HCEC 1CT (cell line): Measurements from ENCODE around the gene MRPL1.

Source experiments
- DNase-seq: peaks from one replicate; pipeline ENCODE4 v3.0.0-alpha.2; 2017

Gene MRPL1

DNA sequence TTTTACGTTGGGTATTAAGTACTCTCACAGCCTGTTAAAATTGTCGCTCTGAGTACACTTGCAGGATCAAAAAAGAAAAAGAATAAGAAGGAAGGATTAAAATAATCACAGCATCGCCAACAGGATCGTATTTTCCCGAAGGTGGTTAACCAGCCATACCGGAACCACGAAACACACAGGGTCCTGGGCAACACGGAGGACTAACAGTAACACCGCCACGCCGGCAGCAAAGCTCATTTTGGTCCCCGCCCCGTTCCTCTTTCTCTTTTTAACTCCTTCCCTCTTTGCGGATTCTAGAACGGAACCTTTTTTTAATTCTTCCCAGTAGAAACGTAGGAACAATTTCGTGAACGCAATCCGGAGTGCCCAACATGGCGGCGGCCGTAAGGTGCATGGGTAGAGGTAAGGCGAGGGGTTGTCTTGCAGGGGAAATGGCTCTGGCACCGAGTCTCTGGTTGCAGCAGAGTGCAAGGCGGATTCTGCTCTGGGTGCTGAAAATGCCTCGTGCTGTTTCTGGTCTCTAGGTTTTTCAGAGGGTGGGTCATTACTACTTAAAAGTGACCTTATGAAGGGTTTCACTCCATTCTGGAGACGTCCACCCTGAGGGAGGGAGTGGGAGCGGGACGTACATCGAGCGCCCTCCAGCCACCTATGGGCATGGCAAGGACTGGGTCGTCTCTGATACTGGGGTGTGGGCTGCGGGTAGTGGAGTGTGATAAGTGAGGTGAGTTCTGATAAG lies at the start of gene MRPL1:
MRPL1 (plus strand) TSS at position 353 of the 739 bp plus-strand sequence; CDS start at position 372, 19 bp downstream.
- DNase-seq: peak; percentile 87

DNA sequence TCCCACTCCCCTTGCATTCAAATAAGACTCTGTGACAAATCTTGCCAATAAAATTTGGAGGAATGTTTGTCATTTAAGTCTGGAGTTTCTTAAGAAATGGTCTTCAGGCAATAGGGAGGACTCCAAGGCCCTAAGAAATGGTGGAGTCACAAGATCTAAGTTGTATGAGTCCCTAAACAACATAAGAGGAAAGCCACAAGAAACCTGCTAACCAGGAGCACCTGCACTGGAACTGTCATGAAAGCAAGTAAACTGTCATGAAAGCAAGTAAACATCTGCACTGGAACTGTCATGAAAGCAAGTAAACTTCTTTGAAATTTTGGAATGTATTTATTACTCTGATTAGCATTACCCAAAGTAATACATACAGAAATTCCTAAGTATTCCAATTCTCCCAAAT lies 47.0 kb upstream of the MRPL1 start:
- no peak for DNase-seq

DNA sequence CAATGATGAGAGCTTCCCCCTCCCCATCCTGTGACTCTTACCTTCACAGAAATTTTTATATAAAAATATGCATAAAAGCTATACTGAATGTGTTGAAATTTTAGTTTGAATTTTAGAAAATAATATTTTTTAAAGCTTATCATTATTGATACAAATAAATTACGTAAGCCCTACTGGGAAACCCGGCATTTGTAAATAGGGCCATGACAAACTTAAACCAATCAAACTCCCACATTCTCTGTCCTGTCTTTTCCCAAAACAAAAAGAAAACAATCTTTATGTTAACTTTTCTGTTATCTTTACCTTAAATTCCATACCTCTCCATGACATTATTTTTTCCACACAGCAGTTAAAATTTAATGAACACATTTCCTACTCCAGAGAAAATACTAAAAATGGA lies 46.1 kb upstream of the MRPL1 start:
- DNase-seq: no peak

DNA sequence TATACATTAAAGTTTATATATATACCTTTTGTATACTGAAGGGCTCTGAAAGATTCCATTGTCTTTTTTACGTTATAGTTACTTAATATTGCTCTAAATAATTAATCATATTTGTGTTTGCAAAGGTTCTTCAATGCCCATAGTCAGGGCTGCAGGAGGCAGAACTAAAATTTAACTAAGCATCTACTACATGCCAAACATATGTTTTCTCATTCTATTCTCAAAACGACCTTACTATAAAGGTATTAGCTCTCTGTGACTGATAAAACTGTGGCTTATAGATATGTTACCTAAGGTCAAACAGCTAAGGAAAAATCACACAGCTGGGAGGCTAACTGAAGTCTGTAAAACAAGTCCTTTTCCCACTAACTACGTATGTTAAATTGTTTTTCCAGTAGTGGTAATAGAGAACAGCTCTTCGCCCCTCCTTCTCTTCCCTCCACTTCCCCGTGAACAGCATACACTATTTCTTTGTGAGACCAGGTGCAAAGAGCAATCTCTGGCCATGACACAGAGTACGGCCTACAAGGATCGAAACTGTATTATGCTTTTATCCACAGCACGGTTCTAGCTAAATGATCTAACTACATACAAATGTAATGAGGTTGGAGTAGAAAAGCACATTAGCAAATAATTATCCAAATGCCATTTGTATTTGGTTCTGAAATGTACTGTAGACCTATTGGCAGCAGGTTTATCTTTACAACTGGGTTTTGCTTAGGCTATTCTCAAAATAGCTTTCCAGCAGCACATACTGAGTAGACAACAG lies 45.1 kb upstream of the MRPL1 start:
- no peak for DNase-seq

DNA sequence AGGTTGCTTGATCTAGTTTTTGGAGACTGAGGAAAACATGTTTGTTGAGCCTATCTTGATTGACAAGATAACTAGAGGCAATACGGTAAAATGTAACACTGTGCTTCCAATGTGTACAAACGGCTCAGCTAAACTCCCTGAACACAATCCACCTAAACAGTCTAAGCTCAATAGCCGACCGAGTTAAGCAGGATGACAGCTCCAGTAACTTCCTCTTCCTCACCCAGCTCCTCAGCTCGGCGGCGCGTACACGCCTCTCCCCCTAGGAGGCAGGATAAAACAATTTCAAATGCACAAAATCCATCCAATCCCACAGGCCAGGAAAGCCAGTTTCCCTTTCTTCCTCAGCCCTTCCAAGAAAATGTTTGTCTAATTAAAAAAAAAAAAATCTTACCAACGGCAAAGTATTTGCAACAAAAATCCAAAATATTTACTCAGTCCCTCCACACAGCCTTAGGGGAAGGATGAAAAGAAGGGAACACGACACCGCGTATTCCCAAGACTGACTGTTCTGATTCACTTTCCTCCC lies 44.5 kb upstream of the MRPL1 start:
- DNase-seq: peak; percentile 75

DNA sequence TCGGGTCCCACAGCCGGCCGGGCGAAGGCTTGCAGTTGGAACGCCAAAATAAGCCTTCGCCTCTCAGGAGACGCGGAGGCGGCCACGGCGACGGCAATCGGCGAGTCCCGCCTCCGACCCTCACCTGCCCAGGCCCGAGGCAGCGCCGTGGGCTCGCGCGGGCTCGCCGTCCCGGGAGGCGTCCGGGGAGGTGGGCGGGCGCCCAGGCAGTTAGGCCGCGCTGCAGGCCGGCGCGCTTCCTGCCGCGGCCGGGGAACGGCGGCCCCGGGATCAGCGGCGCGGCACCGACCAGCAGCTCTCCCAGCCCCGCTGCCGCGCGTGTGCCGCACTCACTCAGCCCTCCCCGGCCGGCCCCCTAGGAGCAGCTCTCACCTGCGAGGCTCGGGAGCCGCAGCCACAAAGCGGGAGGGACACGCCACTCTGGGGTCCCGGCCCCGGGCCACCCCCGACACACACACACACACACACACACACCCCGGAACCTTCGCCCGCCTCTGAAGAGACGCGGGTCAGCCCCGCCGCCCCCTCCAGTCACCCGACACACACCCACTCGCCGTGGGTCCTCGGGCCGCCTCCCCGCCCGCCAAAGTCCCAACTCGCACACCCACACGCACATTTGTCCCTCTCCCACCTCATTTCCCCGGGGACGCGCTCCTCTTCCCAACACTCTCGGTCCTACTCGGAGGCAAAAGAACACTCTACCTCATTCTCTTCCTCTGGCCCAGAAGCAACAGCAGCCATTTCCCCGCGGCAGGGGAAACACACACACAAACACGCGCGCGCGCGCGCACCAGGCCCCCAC lies 43.8 kb upstream of the MRPL1 start, which contains the start of gene CNOT6L:
CNOT6L (minus strand) TSS at position 767 of the 802 bp plus-strand sequence; CDS start at position 707, 60 bp downstream.
- peak; percentile 32 for DNase-seq

DNA sequence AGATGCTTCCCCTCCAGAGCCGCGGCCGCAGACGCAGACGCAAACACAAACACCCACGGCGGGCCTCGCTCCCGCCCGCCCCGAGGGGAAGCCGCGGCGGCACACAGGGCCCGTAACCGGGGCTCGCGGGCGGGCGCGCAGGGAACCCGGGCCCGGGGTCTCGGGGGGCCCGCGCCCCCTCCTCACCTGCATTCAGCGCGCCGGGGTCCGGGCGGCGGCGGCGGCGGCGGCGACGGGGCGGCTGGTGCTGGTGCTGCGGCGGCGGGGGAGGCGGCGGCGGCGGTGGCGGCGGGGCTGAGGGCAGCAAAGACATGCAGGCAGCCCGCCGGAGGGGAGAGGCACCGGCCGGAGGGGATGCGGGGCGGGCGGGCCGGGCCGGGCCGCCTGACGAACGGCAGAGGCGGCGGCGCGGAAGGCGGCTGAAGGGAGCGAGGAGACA lies 43.2 kb upstream of the MRPL1 start:
- DNase-seq: no peak

DNA sequence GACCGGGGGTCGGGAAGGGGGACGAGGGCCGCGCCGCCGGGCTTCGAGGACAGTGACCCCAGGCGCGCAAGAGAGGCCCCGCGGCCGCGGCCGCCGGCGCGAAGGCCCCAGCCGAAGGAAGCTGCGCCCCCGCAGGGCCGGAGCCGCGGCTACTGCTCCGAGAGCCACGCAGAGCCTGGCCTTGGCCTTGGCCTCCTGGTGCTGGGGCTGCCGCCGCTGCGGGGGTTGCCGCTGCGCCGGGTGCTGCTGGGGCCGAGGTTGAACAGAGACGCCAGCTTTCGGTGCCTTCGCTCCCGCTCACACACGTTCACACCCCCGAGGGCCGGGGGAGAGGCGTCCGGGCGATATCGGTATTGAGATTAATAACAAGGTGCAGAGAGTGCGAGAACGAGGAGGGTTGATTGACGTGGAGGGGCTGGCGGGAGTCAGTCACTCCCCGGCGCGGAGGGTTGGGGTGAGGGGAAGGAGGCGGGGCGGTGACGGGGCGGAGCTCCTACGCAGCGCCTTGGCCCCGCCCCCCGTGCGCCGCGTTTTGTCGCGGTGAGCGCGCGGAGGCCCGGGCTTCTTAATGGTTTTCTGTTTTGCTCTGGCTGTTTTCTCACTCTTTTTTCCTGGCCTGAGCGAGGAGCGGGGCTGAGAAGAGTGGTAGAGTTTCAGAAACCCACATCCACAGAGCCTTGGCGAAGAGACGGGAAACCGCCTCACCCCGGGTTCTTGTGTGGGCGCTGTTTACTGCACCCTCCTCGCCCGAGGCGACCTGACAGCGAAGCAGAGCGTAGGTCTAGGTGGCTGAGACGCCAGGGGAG lies 42.6 kb upstream of the MRPL1 start:
- peak; percentile 65 for DNase-seq

DNA sequence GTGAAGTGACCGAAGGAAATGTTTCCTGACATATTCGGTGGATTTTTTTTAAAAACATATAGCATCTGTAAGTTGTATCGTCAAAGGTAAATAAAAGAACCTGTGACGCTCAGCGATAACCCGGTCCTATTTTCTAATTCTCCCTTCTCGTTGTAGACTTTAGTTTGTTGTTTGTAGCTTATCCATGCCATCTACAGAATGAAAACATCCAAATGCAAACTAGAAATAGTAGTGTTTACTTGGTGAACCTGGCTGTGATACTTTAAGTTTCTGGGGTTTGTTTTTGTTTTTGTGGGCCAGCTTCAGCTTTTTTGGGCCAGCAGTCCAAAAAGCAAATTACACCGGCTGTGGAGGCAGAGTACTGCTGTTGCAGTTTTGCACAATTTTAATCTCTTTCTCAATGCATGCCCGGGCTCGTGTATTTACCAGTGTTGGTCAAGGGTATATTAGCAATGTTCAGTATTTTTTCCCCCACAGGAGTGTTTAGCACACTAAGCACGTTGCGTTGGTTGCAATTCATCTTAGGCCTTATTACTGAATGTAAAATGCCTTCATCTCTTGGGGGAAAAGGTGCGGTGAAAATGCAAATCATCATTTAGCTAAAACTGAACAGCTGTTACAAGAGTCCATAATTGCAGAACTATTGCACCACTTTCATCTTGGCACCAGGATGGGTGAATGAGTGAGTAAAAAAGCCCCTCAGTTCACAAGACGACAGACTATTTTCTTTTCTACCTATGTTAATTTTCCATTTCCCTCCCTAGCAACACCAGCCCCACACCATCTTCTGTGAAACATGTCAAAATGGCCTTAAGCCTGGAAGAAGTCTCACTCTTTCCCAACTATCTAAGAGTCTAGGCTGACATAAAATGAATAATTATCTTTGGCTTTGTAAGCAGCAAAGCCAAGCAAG lies 41.7 kb upstream of the MRPL1 start:
- no peak for DNase-seq

DNA sequence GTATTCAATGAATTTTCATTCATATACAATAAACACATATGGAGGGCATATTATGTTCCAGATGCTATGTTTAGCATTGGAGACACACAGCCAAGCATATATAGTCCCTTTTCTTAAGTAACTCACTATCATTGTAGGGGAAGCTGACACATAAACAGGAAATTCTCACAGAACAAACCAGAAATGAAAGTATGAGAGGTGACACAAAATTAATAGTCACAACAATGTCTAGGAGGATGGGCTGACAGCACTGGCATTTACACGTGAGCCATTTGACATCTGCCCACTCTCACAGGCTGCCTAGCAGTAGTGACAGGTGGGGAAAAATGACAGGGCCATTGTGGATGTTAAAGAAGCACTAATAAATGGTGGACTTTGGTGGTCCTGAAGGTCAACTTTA lies 40.9 kb upstream of the MRPL1 start:
- no peak for DNase-seq

DNA sequence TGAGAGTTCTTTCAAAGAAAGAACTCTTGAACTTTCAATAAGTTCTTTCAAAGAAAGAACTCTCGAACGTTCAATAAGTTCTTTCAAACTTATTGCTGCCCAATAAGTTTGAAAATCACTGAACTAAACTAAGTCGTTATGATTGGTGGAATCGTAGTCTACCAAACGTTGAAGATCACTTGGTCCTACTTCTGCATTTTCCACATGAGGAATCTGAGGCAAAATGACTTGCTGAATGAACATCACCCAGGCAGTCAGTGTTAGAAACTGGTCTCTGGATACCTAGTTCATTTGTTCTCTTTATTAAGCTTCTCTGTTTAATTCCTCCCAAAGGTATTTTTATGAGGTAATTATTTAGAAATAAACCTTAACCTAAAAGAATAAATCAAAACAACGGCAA lies 36.4 kb upstream of the MRPL1 start:
- no peak for DNase-seq

DNA sequence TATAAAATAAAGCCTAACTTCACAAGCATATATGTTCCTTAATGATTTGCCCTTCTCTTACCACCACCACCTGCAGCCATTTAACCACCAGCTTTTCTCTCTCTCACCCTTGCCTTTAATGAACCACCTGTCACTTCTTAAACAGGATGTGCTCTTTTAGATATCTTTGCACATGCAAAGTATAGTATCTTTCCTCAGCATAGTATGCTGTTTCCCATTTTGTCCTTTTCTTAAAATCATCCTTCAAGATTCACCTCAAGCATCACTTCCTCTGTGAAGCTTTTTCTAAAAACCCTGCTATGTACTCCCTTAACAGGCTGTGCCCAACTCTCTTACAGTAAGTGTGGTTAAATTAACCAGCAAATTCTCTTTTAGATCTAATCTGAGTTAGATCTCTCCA lies 35.3 kb upstream of the MRPL1 start:
- no peak for DNase-seq

DNA sequence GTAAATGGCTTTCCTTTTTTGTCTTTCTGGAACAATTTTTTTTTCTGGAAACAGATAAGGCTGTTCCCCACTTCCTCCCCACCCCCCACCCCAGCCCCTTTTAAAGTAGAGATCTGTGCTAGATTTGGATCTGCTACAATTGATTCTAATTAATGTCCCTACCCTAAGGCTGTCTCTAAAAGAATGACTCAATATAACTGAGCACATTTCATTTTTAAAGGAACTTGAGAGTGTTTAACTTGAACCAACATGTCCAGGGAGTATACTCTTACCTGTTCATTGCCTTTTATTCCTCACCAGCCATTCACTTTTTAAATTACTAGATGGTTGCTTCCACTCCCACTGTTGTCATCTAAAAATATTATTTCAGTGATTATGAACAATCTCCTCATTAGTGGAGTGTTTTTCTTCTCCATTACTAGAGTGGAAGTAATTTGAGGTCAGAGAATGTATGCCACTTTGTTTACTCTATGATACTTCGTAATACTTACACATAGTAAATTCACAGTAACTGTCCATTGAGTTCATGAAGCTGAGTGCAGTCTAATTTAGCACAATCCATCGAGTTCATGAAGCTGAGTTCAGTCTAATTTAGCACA lies 29.4 kb upstream of the MRPL1 start:
- no peak for DNase-seq

DNA sequence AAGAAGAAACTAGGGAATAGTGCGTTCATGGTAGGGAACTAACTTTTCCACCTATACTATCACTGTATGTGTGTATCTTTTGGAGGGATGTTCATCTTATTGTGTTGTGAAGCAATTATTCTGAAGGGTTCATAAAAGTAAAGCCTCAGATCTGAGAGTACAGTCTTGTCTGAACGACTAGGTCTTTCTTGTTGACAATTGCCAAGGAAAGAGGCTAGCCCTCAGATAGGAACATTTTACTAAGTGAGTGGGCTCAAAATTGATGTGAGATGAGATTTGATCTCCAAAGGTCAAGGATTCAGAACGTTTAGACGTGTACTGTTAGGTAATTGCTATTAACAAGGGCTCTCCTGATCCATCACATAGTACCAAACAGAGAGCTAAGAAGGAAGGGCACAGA lies 28.2 kb upstream of the MRPL1 start:
- no peak for DNase-seq

DNA sequence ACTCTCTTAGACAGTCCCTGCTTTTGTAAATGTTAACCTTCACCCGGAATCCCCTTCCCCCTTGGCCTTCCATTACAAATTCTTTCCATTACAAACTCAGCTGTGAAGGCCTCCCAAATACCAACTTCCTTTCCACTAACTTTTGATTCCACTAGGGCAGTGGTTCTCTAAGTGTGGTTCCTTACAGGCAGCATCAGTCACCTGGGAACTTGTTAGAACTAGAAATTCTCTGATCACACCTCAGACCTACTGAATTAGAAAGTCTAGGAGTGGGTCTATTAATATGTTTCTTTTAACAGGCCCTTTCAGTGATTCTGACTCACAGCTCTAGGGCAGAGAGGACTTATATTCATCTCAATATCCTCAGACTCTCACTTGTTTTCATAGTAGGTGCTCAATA lies 19.0 kb upstream of the MRPL1 start:
- DNase-seq: no peak

DNA sequence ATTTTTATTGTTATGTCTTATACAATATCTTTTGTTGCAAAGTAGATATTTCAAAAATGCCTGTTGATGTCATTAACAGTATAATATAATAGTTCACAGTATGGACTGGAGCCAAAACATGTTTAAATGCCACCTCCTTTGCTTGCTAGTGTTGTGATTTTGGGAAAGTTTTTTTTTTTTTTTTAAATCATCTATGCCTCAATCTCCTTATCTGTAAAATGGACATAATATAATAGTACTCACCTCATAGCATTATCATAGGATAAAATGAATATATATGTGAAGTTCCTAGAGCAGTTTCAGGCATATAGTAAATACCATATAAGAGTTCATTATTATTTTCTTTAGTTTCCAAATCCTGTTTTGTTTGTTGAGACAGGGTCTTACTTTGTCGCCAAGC lies 18.3 kb upstream of the MRPL1 start:
- DNase-seq: no peak

DNA sequence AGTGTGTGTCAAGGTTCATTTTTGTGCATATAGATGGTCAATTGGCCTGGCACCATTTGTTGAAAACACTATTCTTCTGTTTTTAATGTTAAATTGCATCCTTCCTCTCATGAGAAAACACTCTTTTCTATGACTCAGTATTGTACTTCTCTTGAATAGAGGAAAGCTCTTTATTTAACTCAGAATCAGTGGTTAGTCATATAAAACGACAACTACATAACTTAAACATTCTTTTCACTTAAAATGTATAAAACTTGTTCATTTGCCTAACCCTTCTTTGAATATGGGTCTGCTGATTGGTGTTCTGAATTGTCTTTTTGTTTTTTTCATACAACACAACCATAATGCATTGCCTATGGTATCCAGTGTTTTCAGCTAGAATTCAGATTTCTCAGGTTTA lies 17.2 kb upstream of the MRPL1 start:
- no peak for DNase-seq

DNA sequence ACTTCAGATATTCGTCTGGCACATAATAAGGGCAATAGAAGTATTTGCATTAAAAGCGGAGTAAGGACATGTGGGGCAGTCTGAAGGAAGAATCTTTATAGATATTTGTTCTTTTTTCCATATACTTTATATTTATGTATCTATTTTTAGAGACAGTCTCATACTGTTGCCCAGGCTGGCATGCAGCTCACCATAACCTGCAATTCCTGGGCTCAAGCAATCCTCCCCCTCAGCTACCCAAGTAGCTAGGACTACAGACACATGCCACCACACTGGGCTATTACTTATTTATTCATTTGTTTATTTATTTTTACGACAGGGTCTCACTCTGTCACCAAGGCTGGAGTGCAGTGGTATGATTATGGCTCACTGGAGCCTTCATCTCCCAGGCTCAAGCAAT lies 16.7 kb upstream of the MRPL1 start:
- DNase-seq: no peak

DNA sequence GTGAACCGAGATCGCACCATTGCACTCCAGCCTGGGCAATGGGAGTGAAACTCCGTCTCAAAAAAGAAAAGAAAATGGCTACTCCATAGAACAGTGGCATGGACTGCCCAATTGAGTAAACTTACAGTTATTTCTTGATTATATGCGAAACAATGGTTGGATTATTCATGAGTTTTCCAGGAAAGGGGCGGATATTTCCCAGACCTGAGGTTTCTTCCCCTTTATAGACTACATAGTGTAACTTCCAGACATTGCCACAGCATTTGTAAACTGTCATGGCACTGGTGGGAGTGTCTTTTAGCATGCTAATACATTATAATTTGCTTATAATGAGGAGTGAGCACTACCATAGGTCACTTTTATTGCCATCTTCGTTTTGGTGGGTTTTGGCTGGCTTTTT lies 14.1 kb upstream of the MRPL1 start:
- no peak for DNase-seq

DNA sequence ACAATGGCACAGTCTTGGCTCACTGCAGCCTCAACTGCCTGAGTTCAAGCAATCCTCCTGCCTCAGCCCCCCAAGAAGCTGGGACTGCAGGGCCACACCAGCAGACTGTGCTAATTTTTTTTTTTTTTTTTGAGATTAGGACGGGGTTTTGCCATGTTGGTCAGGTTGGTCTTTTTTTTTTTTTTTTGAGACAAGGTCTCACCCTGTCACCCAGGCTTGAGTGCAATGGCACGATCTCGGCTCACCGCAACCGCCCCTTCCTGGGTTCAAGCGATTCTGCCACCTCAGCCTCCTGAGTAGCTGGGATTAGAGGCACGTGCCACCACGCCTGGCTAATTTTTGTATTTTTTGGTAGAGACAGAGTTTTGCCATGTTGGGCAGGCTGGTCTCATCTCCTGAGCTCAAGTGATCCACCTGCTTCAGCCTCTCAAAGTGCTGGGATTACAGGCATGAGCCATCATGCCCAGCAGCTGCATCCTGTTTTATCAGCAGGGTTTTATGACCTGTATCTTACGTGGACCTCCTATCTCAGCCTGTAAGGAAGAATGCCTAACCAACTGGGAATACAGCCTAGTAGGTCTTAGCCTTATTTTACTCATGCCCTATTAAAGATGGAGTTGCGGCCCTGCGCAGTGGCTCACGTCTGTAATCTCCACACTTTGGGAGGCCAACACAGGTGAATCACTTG lies 13.2 kb upstream of the MRPL1 start:
- DNase-seq: no peak
